HG03354 (cell line): ENCODE data around the gene CNDP2.
"Not testable (repeated sequence)": the region's sequence is repeated elsewhere in the genome, so short reads cannot be mapped to it uniquely, and the experiment has no call there.

Experiments used
- ATAC-seq: cut with Tn5 transposase; IDR thresholded peaks from one replicate; pipeline ENCODE4 v1.9.1; 2021; ENCODE audit warnings: mild to moderate bottlenecking; ENCODE audit not compliant: unreplicated experiment, poor library complexity, severe bottlenecking

The CNDP2 gene

DNA sequence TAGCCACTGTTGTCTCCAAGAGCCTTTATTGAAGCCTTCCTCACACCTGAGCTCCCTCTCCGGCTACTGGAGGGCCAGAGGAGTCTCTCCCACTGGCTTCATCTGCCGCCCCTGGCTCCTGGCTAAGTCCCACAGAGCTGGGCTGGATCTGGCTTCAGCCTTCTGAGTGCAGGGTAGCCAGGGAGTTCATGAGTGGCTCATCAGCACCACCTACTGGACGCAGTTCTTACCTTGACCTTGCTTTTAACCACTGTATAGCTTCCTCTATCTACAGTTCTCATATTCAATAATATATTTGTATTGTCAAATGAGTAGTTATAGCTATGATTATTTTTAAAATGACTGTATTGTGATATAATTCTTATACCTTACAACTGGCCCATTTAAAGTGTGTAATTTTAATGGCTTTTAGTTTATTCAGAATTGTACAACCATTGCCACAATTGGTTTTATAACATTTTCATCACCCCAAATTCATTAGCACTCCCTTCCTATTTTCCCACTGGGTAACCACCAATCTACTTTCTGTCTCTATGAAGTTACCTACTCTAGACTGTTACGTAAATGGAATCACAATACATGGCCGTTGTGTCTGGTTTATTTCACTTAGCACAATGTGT lies 55.9 kb downstream of the CNDP2 start:
- ATAC-seq = peak; percentile 100

DNA sequence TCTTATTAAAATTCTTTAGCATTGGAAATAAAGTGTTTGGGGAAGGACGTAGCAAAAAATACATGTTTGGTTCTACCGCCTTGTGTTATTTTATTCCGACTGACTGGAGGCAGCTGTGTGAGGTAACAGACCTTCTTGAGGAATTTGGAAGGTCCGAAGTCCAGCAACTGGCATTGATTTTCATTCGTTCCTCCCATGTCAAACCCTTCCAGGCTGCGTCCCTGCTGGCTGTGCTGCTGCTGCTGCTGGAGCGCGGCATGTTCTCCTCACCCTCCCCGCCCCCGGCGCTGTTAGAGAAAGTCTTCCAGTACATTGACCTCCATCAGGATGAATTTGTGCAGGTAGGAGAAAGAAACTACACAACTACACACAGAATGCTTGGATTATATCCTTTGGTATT lies 60.0 kb downstream of the CNDP2 start:
- no peak for ATAC-seq

DNA sequence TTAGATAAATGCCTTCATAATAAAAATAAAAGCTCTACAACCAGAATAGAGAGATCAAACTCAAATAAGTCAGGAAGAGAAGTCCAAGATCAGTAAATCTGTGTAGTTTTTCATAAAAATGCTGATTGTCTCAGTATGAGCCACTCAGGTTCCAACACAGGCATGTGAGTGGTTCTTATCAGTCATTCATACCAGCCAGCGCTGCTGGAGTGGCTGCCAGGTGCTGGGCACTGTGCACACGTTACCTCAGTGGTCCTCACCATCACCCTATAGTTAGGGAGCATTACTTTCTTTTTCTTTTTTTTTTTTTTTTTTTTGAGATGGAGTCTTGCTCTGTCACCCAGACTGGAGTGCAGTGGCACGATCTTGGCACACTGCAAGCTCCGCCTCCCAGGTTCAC lies 61.9 kb downstream of the CNDP2 start:
- ATAC-seq = no peak

DNA sequence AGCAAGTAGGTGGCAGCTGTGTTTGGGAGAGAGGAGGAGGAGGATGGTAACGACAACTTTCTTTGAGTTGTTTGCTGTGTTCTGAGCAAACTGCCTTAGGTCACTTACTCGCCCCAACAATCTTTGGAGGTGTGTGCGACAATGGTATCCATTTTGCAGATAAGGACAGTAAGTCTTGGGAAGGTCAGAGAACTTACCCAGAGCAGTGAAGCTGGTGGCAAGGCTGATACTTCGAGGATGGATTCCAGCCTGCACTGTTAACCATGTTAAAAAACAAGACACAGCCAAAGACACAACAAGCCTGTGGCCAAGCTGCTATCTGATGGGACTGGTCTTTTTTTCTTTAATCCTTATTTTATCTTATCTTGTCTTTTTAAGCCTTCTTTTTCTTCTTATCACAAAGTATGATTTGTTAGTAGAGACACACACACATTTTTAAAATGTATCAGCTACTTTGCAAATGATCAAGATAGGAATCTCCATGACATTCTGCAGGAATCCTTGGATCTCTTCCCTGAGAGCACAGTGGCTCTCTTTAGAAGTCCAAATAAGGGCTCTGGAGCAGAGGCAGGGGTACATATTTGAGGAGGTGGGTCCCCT lies 66.1 kb downstream of the CNDP2 start:
- no peak for ATAC-seq

DNA sequence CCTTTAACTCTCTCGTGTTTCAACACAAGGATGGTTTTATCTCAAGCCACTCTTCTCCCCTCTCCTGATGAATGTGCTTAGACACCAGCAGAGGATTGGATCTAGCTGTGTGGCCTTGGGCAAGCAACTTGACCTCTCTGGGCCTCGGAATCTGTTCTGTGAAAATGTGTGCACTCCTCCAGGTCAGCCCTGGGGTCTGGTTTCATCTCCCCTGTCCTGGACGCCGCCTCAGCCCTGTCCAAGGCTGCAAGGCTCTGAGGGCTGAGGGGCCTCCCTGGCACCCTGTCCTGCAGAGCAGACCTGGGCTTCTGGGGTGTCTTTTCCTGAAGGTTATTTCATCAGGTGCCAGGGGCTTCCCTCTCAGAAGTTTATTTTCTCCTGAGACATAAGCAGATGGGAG lies 66.6 kb downstream of the CNDP2 start:
- no peak for ATAC-seq

DNA sequence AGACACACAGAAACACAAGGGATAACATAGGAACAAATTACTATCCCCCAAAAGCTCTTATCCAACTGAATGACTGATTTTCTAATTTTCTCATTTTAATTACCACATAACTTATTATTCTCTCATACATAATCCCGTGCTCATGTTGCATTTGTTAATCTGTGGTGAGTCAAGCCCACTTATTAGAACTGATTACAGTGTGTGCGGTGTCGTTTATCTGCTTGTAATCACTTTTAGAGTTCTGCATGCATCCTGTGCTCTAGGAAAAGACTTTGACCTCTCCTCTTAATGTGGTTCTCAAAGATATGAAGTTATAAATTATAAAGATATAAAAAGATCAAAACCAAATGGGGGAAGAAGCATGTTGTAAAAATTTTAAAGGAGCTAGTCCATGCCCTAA lies 67.8 kb downstream of the CNDP2 start:
- no peak for ATAC-seq

DNA sequence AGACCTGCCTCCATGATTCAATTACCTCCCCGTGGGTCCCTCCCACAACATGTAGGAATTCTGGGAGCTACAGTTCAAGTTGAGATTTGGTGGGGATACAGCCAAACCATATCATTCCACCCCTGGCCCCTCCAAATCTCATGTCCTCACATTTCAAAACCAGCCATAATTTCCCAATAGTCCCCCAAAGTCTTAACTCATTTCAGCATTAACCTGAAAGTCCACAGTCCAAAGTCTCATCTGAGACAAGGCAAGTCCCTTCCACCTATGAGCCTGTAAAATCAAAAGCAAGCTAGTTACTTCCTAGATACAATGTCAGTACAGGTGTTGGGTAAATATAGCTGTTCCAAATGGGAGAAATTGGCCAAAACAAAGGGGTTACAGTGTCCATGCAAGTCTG lies 69.0 kb downstream of the CNDP2 start:
- ATAC-seq = not testable (repeated sequence)

DNA sequence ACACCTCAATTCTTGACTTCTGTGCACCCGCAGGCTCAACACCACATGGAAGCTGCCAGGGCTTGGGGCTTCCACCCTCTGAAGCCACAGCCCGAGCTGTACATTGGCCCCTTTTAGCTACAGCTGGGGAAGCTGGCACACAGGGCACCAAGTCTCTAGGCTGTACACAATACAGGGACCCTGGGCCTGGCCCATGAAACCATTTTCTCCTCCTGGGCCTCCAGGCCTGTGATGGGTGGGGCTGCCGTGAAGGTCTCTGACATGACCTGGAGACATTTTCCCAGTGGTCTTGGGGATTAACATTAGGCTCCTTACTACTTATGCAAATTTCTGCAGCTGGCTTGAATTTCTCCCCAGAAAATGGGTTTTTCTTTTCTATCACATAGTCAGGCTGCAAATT lies 69.8 kb downstream of the CNDP2 start:
- ATAC-seq = not testable (repeated sequence)

DNA sequence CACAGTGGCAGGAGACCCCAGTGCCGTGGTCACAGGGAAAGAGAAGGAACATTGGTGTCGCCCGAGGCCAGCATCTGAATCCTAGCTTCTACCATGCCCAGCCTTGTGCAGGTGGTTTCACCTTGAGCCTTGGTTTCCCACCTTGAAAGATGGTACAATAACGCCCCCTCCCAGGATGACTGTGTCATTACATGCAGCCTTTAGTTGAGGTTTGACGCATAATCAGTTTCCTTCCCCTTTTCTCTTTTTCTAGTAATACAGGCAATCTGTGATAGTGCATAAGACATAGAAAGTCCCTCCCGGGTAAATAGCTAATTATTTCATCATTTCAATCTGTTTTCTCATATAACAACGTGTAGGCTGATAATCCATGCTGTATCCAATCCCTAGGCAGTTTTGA lies 71.7 kb downstream of the CNDP2 start:
- no peak for ATAC-seq

DNA sequence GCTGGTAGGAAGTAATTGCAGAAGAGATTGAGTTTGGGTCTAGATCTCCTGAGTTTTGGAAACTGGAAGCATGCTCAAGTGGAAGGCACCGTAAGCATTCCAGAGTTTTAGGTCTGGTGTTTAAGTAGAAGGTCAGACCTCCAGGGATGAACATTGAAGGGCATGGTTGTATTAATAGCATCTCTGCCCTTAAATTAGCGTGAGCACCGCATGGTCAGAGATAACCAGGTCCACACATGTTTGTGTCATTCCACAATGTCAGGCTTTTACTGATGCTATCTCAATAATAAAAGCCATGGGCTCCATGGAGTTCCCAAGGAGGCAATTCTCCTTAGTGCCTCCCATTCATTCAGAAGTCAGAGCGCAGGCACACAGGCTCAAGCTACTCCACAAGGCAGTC lies 73.2 kb downstream of the CNDP2 start:
- no peak for ATAC-seq

DNA sequence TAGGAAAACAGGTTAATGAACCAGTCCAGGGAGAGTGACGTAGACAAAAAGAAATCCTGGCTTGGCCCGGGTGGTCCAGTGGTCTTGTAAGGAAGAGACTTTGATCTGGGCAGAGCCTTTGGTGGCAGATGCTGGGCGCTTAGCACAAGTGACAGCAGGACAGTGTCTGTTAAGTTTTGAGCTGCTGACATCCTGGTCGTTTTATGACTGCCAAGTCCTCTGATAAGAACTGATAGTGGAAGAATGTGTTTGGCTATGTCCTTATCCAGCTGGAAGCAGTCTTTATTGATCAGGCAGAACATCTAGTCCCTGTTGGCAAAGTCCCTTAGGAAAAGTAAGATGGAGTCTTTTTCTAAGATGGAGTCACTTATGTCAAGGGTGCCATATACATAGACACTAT lies 74.1 kb downstream of the CNDP2 start:
- no peak for ATAC-seq

DNA sequence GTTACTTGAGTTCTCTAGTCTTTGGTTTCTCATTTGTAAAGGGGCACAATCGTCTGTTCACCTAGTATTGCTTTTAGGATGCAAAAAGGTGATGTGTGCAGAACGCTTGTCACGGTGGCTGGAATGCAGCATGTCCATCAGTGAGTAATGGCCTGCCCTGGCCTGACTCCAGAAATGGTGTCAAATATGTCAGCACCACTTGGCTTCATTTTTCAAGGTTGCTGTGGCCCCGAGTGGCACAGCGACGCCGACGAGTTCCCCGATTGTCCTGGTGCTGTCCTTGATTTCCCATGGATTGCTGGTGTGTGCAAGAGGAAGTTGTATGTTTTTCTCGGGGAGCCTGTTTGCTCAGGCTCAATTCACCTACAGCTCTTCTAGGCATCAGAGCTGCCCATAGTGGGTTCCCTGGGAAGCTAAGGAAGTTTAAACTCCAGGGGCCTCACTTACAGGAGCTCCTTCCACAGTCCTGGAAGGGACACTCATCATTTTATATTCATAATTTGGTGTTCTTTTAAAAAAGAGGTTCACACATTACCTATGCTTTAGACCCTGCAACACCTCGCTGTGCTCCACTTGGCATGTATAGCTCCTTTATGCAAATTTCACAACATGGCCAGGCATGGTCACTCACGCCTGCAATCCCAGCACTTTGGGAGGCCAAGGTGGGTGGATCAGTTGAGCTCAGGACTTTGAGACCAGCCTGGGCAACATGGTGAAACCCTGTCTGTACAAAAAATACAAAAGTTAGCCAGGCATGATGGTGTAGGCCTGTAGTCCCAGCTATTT lies 75.9 kb downstream of the CNDP2 start:
- no peak for ATAC-seq

DNA sequence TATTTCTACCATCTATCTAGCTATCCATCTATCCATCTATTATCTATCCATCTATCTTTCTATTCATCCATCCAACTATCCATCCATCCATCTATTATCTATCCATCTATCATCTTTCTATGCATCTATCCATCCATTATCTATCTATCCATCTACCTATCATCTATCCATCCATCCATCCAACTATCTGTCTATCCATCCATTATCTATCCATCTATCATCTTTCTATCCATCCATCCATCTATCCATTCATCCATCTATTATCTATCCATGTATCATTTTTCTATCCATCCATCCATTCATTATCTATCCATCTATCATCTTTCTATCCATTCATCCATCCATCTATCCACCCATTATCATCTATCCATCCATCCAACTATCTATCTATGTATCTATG lies 76.9 kb downstream of the CNDP2 start:
- ATAC-seq = no peak
